Naive B cell (primary cell): Measurements from ENCODE around the gene TPRX2. TPM values are rescaled to one million over a fixed set of nuclear protein-coding genes. Genes with fewer than 3 reads are reported as not detected.
"Not testable (repeated sequence)": the region's sequence is repeated elsewhere in the genome, so short reads cannot be mapped to it uniquely, and the experiment has no call there.

Source experiments
- ATAC-seq, 2 donors: fragments of 150-1000 bp; cut with Tn5 transposase; 2 replicates each; pipeline ENCODE4 v1.10.0; 2021; ENCODE audit warnings: low read depth in 2 of 2, mild to moderate bottlenecking in 2 of 2, moderate library complexity in 2 of 2
- DNase-seq: peaks from one replicate; pipeline ENCODE4 v3.0.0; 2022
- H3K27ac Mint-ChIP-seq, 6 donors: one replicate each; pipeline ENCODE4 v1.8.0; 2020 to 2022; ENCODE audit warnings: mild to moderate bottlenecking in 6 of 6, mixed read lengths in 6 of 6, moderate library complexity in 5 of 6, inconsistent platforms in 2 of 6
- H3K27me3 Mint-ChIP-seq, 3 donors: one replicate each; pipeline ENCODE4 v1.8.0; 2021 to 2022; ENCODE audit warnings: mixed read lengths in 3 of 3, mild to moderate bottlenecking in 1 of 3
- H3K36me3 Mint-ChIP-seq, 2 donors: one replicate each; pipeline ENCODE4 v1.8.0; 2020 to 2022; ENCODE audit warnings: mixed read lengths in 2 of 2, inconsistent platforms in 1 of 2, mild to moderate bottlenecking in 1 of 2
- H3K4me1 Mint-ChIP-seq, 3 donors: one replicate each; pipeline ENCODE4 v1.8.0; 2020 to 2022; ENCODE audit warnings: mixed read lengths in 3 of 3, inconsistent platforms in 1 of 3, mild to moderate bottlenecking in 1 of 3, moderate library complexity in 1 of 3
- H3K4me3 Mint-ChIP-seq, 8 donors: one replicate each; pipeline ENCODE4 v1.8.0; 2020 to 2022; ENCODE audit warnings: mild to moderate bottlenecking in 8 of 8, mixed read lengths in 8 of 8, moderate library complexity in 8 of 8, inconsistent platforms in 2 of 8
- H3K9me3 Mint-ChIP-seq, 7 donors: one replicate each; pipeline ENCODE4 v1.8.0; 2020 to 2022; ENCODE audit warnings: mixed read lengths in 7 of 7, mild to moderate bottlenecking in 5 of 7, inconsistent platforms in 2 of 7, moderate library complexity in 1 of 7
- polyA plus RNA-seq, 6 donors: library from polyadenylated mRNA; unstranded; fragments of 300-500 nt; fragmentation: Illumina TruSeq; gene quantifications; one replicate each; pipeline ENCODE4 v1.2.3, GENCODE V29; 2021; ENCODE audit warnings: low read depth in 6 of 6

TPRX2 gene
- polyA plus RNA-seq, 6 donors from 2014 or later, result not detected

GRCh38 chr19:47879385-47879784, 20.4 kb downstream of the TPRX2 start:
- DNase-seq, ATAC-seq, H3K27ac Mint-ChIP-seq, H3K4me1 Mint-ChIP-seq, H3K9me3 Mint-ChIP-seq, H3K36me3 Mint-ChIP-seq, H3K4me3 Mint-ChIP-seq: not testable (repeated sequence)
- peaks cover 11 to 37% (median 21%) of the 10 kb centered on the region in 3 donors for H3K27me3 Mint-ChIP-seq

- Mint-ChIP-seq H3K4me1 (peaks cover 2 to 6% (median 3%) of the 10 kb centered on the region in 3 donors), H3K27ac (no peak overlapping the region), H3K27me3 (peaks cover 14 to 40% (median 29%) of the 10 kb centered on the region in 3 donors), H3K36me3 (no peaks in the 10 kb centered on the region), H3K4me3 (no peak overlapping the region), H3K9me3 (peaks cover 0 to 6% (median 4%) of the 10 kb centered on the region in 7 donors)
- ATAC-seq (no peak), DNase-seq (no peak)
These were observed 22.7 kb downstream of the TPRX2 start for GRCh38 chr19:47881757-47882156.

GRCh38 chr19:47882890-47883289, 23.9 kb downstream of the TPRX2 start:
- H3K36me3 Mint-ChIP-seq, result no peaks in the 10 kb centered on the region
- no peak overlapping the region for H3K4me3 Mint-ChIP-seq
- H3K9me3 Mint-ChIP-seq, result peaks cover 0 to 6% (median 4%) of the 10 kb centered on the region in 7 donors
- no peak overlapping the region for H3K27ac Mint-ChIP-seq
- no peak for ATAC-seq
- H3K27me3 Mint-ChIP-seq, result peaks cover 14 to 40% (median 32%) of the 10 kb centered on the region in 3 donors
- no peak for DNase-seq
- peaks cover 2 to 6% (median 3%) of the 10 kb centered on the region in 3 donors for H3K4me1 Mint-ChIP-seq

- no peak for ATAC-seq
- H3K9me3 Mint-ChIP-seq, result peaks cover 0 to 2% (median 0%) of the 10 kb centered on the region in 7 donors
These were observed 26.0 kb downstream of the TPRX2 start for GRCh38 chr19:47885067-47885463.

GRCh38 chr19:47886010-47886559, 27.1 kb downstream of the TPRX2 start, which contains the start of gene SULT2A1:
SULT2A1 (minus strand) TSS chr19:47886315; CDS start chr19:47886257, 58 bp downstream.
- peaks cover 0 to 5% (median 0%) of the 10 kb centered on the region in 7 donors for H3K9me3 Mint-ChIP-seq
- no peak for DNase-seq
- no peak for ATAC-seq
- no peak within 1 kb of the TSS for H3K4me3 Mint-ChIP-seq
- H3K27ac Mint-ChIP-seq, result no peak within 1 kb of the TSS
- no peaks in the 10 kb centered on the region for H3K36me3 Mint-ChIP-seq
- H3K27me3 Mint-ChIP-seq, result peaks cover 28 to 37% (median 32%) of the 10 kb centered on the region in 3 donors
- no peaks in the 10 kb centered on the region for H3K4me1 Mint-ChIP-seq

More at GRCh38 chr19:47885067-47885463, 26.0 kb downstream of the TPRX2 start:
- Mint-ChIP-seq H3K27ac (no peak overlapping the region), H3K36me3 (no peaks in the 10 kb centered on the region), H3K4me3 (no peak overlapping the region), H3K4me1 (no peaks in the 10 kb centered on the region), H3K27me3 (peaks cover 21 to 37% (median 27%) of the 10 kb centered on the region in 3 donors)
- DNase-seq, result no peak

- DNase-seq, result no peak
- Mint-ChIP-seq H3K27me3 (peaks cover 15 to 25% (median 18%) of the 10 kb centered on the region in 3 donors), H3K4me3 (no peak overlapping the region), H3K36me3 (peaks cover 0 to 12% of the 10 kb centered on the region in 2 donors), H3K4me1 (no peaks in the 10 kb centered on the region), H3K9me3 (peaks cover 4 to 19% (median 5%) of the 10 kb centered on the region in 7 donors), H3K27ac (no peak overlapping the region)
- ATAC-seq, result no peak
These were observed 32.0 kb downstream of the TPRX2 start for GRCh38 chr19:47890865-47891621.

- peaks cover 0 to 12% of the 10 kb centered on the region in 2 donors for H3K36me3 Mint-ChIP-seq
- DNase-seq, result no peak
- peaks cover 14 to 23% (median 14%) of the 10 kb centered on the region in 3 donors for H3K27me3 Mint-ChIP-seq
- H3K27ac Mint-ChIP-seq, result no peak overlapping the region
- H3K4me3 Mint-ChIP-seq, result no peak overlapping the region
- peaks cover 4 to 24% (median 5%) of the 10 kb centered on the region in 7 donors for H3K9me3 Mint-ChIP-seq
- no peaks in the 10 kb centered on the region for H3K4me1 Mint-ChIP-seq
- no peak for ATAC-seq
These were observed 32.5 kb downstream of the TPRX2 start for GRCh38 chr19:47891622-47891922.

- H3K36me3 Mint-ChIP-seq, result peaks cover 0 to 12% of the 10 kb centered on the region in 2 donors
- H3K9me3 Mint-ChIP-seq, result peaks cover 4 to 25% (median 5%) of the 10 kb centered on the region in 7 donors
- H3K27me3 Mint-ChIP-seq, result peaks cover 9 to 23% (median 14%) of the 10 kb centered on the region in 3 donors
- ATAC-seq (no peak), DNase-seq (no peak)
- no peaks in the 10 kb centered on the region for H3K4me1 Mint-ChIP-seq
- H3K27ac Mint-ChIP-seq, result peak overlapping the region in 2 of 6 donors; percentile 46 to 56
- H3K4me3 Mint-ChIP-seq, result no peak overlapping the region
These were observed 33.1 kb downstream of the TPRX2 start for GRCh38 chr19:47891923-47892666.

- DNase-seq (no peak), ATAC-seq (no peak)
- H3K4me3 Mint-ChIP-seq, result peak overlapping the region in 1 of 8 donors; percentile 25
- peaks cover 4 to 25% (median 5%) of the 10 kb centered on the region in 7 donors for H3K9me3 Mint-ChIP-seq
- H3K36me3 Mint-ChIP-seq, result peaks cover 0 to 12% of the 10 kb centered on the region in 2 donors
- no peaks in the 10 kb centered on the region for H3K4me1 Mint-ChIP-seq
- no peak overlapping the region for H3K27ac Mint-ChIP-seq
- peaks cover 14 to 22% (median 15%) of the 10 kb centered on the region in 3 donors for H3K27me3 Mint-ChIP-seq
These were observed 36.2 kb downstream of the TPRX2 start for GRCh38 chr19:47895165-47895782.

- ATAC-seq, result no peak
- Mint-ChIP-seq H3K4me1 (no peaks in the 10 kb centered on the region), H3K36me3 (peaks cover 0 to 12% of the 10 kb centered on the region in 2 donors), H3K27me3 (peaks cover 9 to 26% (median 13%) of the 10 kb centered on the region in 3 donors), H3K4me3 (no peak overlapping the region), H3K27ac (no peak overlapping the region), H3K9me3 (peaks cover 4 to 22% (median 5%) of the 10 kb centered on the region in 7 donors)
- DNase-seq, result no peak
These were observed 37.0 kb downstream of the TPRX2 start for GRCh38 chr19:47896019-47896418.

- Mint-ChIP-seq H3K4me3 (no peak overlapping the region), H3K36me3 (peaks cover 0 to 9% of the 10 kb centered on the region in 2 donors), H3K4me1 (no peaks in the 10 kb centered on the region), H3K27ac (no peak overlapping the region), H3K9me3 (peaks cover 2 to 18% (median 5%) of the 10 kb centered on the region in 7 donors), H3K27me3 (peaks cover 9 to 22% (median 12%) of the 10 kb centered on the region in 3 donors)
- no peak for ATAC-seq
- no peak for DNase-seq
These were observed 37.7 kb downstream of the TPRX2 start for GRCh38 chr19:47896773-47897172.

- no peak overlapping the region for H3K27ac Mint-ChIP-seq
These were observed 38.8 kb downstream of the TPRX2 start for GRCh38 chr19:47897861-47898260.

GRCh38 chr19:47899335-47899734, 40.3 kb downstream of the TPRX2 start:
- peaks cover 0 to 10% (median under 1%) of the 10 kb centered on the region in 7 donors for H3K9me3 Mint-ChIP-seq
- H3K36me3 Mint-ChIP-seq, result no peaks in the 10 kb centered on the region
- ATAC-seq (no peak), DNase-seq (no peak)
- peaks cover 9 to 26% (median 14%) of the 10 kb centered on the region in 3 donors for H3K27me3 Mint-ChIP-seq
- no peak overlapping the region for H3K4me3 Mint-ChIP-seq
- no peaks in the 10 kb centered on the region for H3K4me1 Mint-ChIP-seq
- H3K27ac Mint-ChIP-seq, result no peak overlapping the region

More at GRCh38 chr19:47897861-47898260, 38.8 kb downstream of the TPRX2 start:
- Mint-ChIP-seq H3K4me1 (no peaks in the 10 kb centered on the region), H3K36me3 (no peaks in the 10 kb centered on the region), H3K9me3 (peaks cover 0 to 10% (median 4%) of the 10 kb centered on the region in 7 donors), H3K27me3 (peaks cover 9 to 26% (median 13%) of the 10 kb centered on the region in 3 donors), H3K4me3 (no peak overlapping the region)
- ATAC-seq (no peak), DNase-seq (no peak)
